Measurements from ENCODE around the gene CNKSR1. TPM values are rescaled to one million over a fixed set of nuclear protein-coding genes. Genes with fewer than 3 reads are reported as not detected.

The CNKSR1 gene
- total and polyA plus RNA-seq, 2 of the 13 experiments (the other 11 are each of a cell fraction or from before 2014, with no cell fraction given): 3.4 to 8.9 TPM

DNA sequence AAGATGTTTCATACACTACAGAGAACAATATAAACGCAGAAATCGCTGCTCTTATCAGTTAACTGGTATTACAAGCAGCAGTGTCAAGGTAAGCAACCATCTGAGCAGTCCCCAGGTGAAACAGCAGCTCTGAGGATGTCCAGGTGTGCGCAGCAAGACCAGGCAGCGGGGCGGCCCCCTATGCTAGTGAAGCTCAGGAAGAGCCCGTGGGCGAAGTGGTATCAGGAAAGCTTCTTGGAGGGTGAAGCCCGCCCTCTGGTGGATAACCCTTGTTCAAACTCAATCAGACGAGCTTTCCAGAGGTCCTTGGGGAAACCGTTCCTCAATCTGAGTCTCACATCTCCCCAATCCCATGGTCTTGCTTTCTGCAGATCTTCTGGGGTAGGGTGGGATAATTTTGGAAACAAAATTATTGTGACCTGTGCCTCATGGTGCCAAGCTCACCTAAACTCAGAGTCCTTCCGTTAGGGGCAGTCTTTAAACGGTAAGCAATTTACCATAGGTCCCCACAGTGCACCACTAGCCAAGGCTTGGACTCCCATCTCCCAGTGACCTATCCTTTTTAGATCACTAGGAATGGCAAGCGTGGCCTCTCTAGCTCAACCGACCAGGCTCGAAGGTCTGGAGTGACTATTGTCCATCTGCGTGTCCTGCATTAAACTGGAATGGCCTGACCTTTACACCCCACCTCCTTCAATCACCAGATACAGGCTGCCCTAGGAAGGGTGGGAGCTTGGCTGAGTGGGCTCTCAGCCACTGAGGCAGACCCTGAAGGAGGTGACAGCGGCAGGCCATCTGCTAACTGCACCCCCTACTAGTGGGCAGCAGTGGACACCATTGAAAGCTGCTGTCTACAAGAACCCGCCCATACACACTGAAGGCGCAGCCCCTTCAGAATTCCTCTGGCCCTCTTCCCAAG, 32.0 kb upstream of the CNKSR1 start (continued):
- TF ChIP-seq, protein P1, sequence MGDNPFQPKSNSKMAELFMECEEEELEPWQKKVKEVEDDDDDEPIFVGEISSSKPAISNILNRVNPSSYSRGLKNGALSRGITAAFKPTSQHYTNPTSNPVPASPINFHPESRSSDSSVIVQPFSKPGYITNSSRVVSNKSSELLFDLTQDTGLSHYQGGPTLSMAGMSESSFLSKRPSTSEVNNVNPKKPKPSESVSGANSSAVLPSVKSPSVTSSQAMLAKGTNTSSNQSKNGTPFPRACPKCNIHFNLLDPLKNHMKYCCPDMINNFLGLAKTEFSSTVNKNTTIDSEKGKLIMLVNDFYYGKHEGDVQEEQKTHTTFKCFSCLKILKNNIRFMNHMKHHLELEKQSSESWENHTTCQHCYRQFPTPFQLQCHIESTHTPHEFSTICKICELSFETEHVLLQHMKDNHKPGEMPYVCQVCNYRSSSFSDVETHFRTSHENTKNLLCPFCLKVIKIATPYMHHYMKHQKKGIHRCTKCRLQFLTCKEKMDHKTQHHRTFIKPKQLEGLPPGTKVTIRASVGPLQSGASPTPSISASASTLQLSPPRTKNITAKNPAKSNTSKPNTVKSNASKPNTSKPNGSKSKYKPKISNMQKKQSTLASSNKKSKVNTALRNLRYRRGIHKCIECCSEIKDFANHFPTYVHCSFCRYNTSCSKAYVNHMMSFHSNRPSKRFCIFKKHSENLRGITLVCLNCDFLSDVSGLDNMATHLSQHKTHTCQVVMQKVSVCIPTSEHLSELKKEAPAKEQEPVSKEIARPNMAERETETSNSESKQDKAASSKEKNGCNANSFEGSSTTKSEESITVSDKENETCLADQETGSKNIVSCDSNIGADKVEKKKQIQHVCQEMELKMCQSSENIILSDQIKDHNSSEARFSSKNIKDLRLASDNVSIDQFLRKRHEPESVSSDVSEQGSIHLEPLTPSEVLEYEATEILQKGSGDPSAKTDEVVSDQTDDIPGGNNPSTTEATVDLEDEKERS (CRISPR knock-in tag; IDR thresholded peaks at IDR 0.05): no peak
- no peak for TF ChIP-seq DMAP1 (CRISPR knock-in tag; IDR thresholded peaks at IDR 0.05)
- no peak for TF ChIP-seq SYNCRIP (IDR thresholded peaks at IDR 0.05; ENCODE audit: insufficient read depth, low read depth, low read length)
- no peak for TF ChIP-seq ZNF569 (CRISPR knock-in tag; IDR thresholded peaks at IDR 0.05; ENCODE audit: borderline replicate concordance)
- 0 out of 2 replicates have a peak, but pooled peaks have one; percentile 20 for TF ChIP-seq ERF (CRISPR knock-in tag; IDR thresholded peaks at IDR 0.05)
- no peak for TF ChIP-seq NFYC (CRISPR knock-in tag; IDR thresholded peaks at IDR 0.05)
- TF ChIP-seq HES4 (CRISPR knock-in tag; IDR thresholded peaks at IDR 0.05; ENCODE audit: borderline replicate concordance): no peak
- no peak for TF ChIP-seq ARNTL (CRISPR knock-in tag; IDR thresholded peaks at IDR 0.05)
- no peak for TF ChIP-seq PRPF4 (IDR thresholded peaks at IDR 0.05; ENCODE audit: low read depth, low read length, poor library complexity, severe bottlenecking)
- TF ChIP-seq ZNF468 (CRISPR knock-in tag; IDR thresholded peaks at IDR 0.05): no peak
- no peak for TF ChIP-seq ONECUT2 (CRISPR knock-in tag; IDR thresholded peaks at IDR 0.05)
- no peak for TF ChIP-seq RORA (CRISPR knock-in tag; IDR thresholded peaks at IDR 0.05)
- no peak for TF ChIP-seq NFE2L2 (IDR thresholded peaks at IDR 0.05; ENCODE audit: low read length)
- TF ChIP-seq ZNF589 (CRISPR knock-in tag; conservative IDR thresholded peaks at IDR 0.05): no peak
- TF ChIP-seq, protein P2, sequence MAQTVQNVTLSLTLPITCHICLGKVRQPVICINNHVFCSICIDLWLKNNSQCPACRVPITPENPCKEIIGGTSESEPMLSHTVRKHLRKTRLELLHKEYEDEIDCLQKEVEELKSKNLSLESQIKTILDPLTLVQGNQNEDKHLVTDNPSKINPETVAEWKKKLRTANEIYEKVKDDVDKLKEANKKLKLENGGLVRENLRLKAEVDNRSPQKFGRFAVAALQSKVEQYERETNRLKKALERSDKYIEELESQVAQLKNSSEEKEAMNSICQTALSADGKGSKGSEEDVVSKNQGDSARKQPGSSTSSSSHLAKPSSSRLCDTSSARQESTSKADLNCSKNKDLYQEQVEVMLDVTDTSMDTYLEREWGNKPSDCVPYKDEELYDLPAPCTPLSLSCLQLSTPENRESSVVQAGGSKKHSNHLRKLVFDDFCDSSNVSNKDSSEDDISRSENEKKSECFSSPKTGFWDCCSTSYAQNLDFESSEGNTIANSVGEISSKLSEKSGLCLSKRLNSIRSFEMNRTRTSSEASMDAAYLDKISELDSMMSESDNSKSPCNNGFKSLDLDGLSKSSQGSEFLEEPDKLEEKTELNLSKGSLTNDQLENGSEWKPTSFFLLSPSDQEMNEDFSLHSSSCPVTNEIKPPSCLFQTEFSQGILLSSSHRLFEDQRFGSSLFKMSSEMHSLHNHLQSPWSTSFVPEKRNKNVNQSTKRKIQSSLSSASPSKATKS (CRISPR knock-in tag; IDR thresholded peaks at IDR 0.05): no peak
- no peak for TF ChIP-seq ZFP90 (CRISPR knock-in tag; IDR thresholded peaks at IDR 0.05; ENCODE audit: borderline replicate concordance)
- TF ChIP-seq ZNF816 (CRISPR knock-in tag; IDR thresholded peaks at IDR 0.05; ENCODE audit: borderline replicate concordance): no peak
- no peak for TF ChIP-seq RFX1 (IDR thresholded peaks at IDR 0.05)
- TF ChIP-seq YEATS2 (CRISPR knock-in tag; IDR thresholded peaks at IDR 0.05; ENCODE audit: borderline replicate concordance): 0 out of 2 replicates have a peak, but pooled peaks have one; percentile 35
- TF ChIP-seq, protein P3, sequence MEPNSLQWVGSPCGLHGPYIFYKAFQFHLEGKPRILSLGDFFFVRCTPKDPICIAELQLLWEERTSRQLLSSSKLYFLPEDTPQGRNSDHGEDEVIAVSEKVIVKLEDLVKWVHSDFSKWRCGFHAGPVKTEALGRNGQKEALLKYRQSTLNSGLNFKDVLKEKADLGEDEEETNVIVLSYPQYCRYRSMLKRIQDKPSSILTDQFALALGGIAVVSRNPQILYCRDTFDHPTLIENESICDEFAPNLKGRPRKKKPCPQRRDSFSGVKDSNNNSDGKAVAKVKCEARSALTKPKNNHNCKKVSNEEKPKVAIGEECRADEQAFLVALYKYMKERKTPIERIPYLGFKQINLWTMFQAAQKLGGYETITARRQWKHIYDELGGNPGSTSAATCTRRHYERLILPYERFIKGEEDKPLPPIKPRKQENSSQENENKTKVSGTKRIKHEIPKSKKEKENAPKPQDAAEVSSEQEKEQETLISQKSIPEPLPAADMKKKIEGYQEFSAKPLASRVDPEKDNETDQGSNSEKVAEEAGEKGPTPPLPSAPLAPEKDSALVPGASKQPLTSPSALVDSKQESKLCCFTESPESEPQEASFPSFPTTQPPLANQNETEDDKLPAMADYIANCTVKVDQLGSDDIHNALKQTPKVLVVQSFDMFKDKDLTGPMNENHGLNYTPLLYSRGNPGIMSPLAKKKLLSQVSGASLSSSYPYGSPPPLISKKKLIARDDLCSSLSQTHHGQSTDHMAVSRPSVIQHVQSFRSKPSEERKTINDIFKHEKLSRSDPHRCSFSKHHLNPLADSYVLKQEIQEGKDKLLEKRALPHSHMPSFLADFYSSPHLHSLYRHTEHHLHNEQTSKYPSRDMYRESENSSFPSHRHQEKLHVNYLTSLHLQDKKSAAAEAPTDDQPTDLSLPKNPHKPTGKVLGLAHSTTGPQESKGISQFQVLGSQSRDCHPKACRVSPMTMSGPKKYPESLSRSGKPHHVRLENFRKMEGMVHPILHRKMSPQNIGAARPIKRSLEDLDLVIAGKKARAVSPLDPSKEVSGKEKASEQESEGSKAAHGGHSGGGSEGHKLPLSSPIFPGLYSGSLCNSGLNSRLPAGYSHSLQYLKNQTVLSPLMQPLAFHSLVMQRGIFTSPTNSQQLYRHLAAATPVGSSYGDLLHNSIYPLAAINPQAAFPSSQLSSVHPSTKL (CRISPR knock-in tag; IDR thresholded peaks at IDR 0.05): 0 out of 2 replicates have a peak, but pooled peaks have one; percentile 35
- TF ChIP-seq ZNF788 (CRISPR knock-in tag; IDR thresholded peaks at IDR 0.05; ENCODE audit: borderline replicate concordance): no peak

Measured in HepG2 (cell line).